PFSK-1 (cell line): ENCODE results near the gene PRKCI. TPM values are rescaled to one million over a fixed set of nuclear protein-coding genes. Genes with fewer than 3 reads are reported as not detected.
A peak's percentile ranks its signal among the peaks of the same experiment; 100 is the strongest.

Experiments used
- FOXP2 ChIP-seq: optimal IDR thresholded peaks from 2 replicates; pipeline ENCODE3; 2011; ENCODE audit warnings: borderline replicate concordance, control low read depth, inconsistent platforms; ENCODE audit not compliant: insufficient read depth; ENCODE audit errors: extremely low read length, extremely low read depth
- POLR2AphosphoS5 ChIP-seq: IDR thresholded peaks from 2 replicates; pipeline ENCODE4 v1.6.1; 2012; ENCODE audit warnings: low read depth, mild to moderate bottlenecking, control low read depth, low read length, moderate library complexity
- SIN3A ChIP-seq: IDR thresholded peaks from 2 replicates; pipeline ENCODE4 v1.6.1; 2012; ENCODE audit warnings: mild to moderate bottlenecking, low read length, moderate library complexity, borderline replicate concordance; ENCODE audit not compliant: insufficient read depth
- TAF1 ChIP-seq: IDR thresholded peaks from 2 replicates; pipeline ENCODE4 v1.6.1; 2012; ENCODE audit warnings: low read length, control low read depth, borderline replicate concordance; ENCODE audit not compliant: insufficient read depth
- polyA plus RNA-seq: library from polyadenylated mRNA; unstranded; fragments of >200 nt; gene quantifications from one replicate; pipeline ENCODE4 v1.2.1, GENCODE V29; 2012; ENCODE audit warnings: low read depth, missing spikeins; ENCODE audit not compliant: insufficient read length
- TF ChIP-seq, protein P1 (sequence below), 2 experiments: IDR thresholded peaks; 2 replicates each; pipeline versions ENCODE4 v1.6.1 to v1.8.0; 2011 to 2012; ENCODE audit warnings: low read depth in 2 of 2, low read length in 2 of 2, control low read depth in 1 of 2, inconsistent platforms in 1 of 2, mild to moderate bottlenecking in 1 of 2, moderate library complexity in 1 of 2; ENCODE audit not compliant: insufficient read depth in 1 of 2

Gene PRKCI
- polyA plus RNA-seq: 6.5 TPM

DNA sequence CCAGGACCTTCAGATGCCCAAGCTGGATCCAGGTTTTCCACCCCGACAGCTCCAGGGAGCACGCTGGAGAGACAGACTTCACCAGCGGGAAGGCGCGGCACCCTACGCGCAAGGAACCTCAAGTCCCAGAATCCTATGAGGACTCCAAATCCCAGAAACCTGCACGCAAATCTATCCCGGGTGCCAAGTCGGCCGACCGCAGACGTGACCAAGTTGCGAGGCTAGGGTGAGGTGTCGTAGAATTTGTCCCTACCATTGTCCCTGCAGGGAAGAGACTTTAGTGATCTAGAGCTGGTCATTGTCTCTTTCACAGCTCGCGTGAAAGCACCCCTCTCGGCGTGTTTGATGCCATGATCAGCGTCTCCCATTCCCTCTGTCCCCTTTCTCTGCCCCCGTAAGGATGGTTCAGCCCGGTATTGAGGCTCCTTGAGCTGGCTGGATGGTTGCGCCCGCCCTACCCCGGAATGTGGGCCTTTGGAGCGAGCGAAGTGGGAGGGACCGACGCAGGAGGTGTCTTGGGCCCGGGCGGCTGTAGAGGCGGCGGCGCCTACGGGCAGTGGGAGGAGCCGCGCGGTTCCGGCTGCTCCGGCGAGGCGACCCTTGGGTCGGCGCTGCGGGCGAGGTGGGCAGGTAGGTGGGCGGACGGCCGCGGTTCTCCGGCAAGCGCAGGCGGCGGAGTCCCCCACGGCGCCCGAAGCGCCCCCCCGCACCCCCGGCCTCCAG, at the start of gene PRKCI:
Gene PRKCI, plus strand, starts transcription at position 501 of the 723 bp plus-strand sequence. CDS start 246 bp downstream, outside the sequence.
- TF ChIP-seq FOXP2 (peak; percentile 22), SIN3A (no peak), POLR2AphosphoS5 (peak; percentile 50), TAF1 (no peak)
- TF ChIP-seq, protein P1, sequence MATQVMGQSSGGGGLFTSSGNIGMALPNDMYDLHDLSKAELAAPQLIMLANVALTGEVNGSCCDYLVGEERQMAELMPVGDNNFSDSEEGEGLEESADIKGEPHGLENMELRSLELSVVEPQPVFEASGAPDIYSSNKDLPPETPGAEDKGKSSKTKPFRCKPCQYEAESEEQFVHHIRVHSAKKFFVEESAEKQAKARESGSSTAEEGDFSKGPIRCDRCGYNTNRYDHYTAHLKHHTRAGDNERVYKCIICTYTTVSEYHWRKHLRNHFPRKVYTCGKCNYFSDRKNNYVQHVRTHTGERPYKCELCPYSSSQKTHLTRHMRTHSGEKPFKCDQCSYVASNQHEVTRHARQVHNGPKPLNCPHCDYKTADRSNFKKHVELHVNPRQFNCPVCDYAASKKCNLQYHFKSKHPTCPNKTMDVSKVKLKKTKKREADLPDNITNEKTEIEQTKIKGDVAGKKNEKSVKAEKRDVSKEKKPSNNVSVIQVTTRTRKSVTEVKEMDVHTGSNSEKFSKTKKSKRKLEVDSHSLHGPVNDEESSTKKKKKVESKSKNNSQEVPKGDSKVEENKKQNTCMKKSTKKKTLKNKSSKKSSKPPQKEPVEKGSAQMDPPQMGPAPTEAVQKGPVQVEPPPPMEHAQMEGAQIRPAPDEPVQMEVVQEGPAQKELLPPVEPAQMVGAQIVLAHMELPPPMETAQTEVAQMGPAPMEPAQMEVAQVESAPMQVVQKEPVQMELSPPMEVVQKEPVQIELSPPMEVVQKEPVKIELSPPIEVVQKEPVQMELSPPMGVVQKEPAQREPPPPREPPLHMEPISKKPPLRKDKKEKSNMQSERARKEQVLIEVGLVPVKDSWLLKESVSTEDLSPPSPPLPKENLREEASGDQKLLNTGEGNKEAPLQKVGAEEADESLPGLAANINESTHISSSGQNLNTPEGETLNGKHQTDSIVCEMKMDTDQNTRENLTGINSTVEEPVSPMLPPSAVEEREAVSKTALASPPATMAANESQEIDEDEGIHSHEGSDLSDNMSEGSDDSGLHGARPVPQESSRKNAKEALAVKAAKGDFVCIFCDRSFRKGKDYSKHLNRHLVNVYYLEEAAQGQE (IDR thresholded peaks at IDR 0.05; ENCODE audit: insufficient read depth in 1 of 2, low read depth in 2 of 2, low read length in 2 of 2): no peak

DNA sequence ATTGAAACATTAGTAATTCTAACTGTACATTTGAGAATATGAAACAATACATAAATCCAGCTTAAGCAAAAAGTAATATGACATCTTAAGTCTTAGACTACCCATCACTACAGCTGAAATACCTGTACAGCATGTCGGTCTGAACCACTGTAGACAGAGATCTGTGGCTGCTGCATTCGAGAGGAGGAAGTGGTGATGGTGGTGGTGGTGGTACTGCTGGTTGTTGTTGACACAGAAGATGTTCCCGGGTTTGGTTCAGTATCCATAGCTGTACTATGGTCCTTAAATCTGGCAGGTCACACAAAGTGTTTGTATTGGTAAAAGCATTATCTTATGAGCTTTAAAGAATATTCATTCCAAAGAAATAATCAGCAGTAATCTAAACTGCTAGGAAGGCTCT, 43.6 kb upstream of the PRKCI start:
- TF ChIP-seq POLR2AphosphoS5 (no peak), TAF1 (no peak), FOXP2 (no peak), SIN3A (no peak)
- TF ChIP-seq, protein P1 (IDR thresholded peaks at IDR 0.05; ENCODE audit: insufficient read depth in 1 of 2, low read depth in 2 of 2, low read length in 2 of 2): no peak

DNA sequence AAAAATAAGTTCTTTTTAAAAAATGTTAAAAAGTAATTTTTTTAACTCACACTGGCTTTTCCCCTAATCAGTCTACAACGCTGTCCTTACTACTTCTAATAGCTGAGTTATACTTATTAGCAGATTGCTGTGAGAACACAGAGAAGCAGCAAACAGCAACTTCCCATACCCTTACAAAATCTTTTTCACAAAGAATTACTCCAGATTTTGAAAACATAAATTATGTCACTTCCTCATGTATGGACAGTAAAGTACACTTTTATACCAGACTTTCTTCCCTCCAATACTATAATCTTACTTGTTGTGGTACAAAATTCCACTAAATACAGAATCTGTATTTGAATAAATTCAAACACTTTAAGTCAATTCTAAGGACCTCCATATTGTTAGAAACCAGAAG, 42.8 kb upstream of the PRKCI start:
- TF ChIP-seq, protein P1 (IDR thresholded peaks at IDR 0.05; ENCODE audit: insufficient read depth in 1 of 2, low read depth in 2 of 2, low read length in 2 of 2): no peak
- TF ChIP-seq TAF1 (no peak), FOXP2 (no peak), POLR2AphosphoS5 (no peak), SIN3A (no peak)

DNA sequence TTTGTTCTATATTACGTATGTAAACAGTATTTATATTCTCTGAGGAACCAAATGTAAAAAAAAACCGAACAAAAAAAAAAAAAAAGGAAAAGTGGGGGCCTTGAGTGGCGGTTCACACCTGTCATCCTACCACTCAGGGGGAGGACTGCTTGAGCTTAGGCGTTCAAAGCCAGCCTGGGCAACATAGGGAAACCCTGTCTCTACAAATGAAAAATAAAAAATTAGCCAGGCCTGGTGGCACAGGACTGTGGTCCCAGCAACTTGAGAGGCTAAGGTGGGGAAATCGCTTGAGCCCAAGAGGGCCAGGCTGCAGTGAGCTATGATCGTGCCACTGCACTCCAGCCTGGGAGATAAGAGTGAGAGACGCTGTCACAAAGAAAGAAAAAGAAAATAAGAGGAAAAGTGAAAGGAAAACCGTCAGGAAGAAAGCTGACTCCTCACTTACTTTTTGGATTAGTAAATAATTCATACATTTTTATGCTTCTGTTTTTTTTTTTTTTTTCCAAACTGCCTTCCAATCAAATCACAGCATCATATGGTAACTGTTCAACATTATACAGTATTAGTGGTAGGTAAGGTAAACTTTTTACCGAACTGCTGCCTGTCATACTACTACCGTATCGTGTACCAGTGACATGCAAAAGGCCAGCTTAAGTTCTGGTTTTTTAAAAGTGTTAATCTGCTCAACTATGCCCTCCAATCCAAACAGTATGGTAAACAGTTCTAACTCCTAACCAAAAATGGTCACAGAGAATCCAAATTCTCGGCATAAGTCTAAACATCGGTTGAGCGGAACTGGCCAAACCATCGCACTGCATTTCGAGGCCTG, 41.9 kb upstream of the PRKCI start:
- TF ChIP-seq FOXP2 (no peak), TAF1 (no peak), SIN3A (no peak), POLR2AphosphoS5 (no peak)
- TF ChIP-seq, protein P1 (IDR thresholded peaks at IDR 0.05; ENCODE audit: insufficient read depth in 1 of 2, low read depth in 2 of 2, low read length in 2 of 2): no peak
